Left lobe of liver (tissue), 2 donors: ENCODE results near the gene PXK. TPM values are rescaled to one million over a fixed set of nuclear protein-coding genes. Genes with fewer than 3 reads are reported as not detected.
"Not testable (repeated sequence)": the region's sequence is repeated elsewhere in the genome, so short reads cannot be mapped to it uniquely, and the experiment has no call there.

Experiments used
- ATAC-seq: fragments of 200-7000 bp; cut with Tn5 transposase; one replicate; pipeline ENCODE4 v1.9.1; 2020; ENCODE audit warnings: mild to moderate bottlenecking, moderate library complexity
- DNase-seq: peaks from one replicate; pipeline ENCODE4 v3.0.0-alpha.2; 2020; ENCODE audit warnings: low spot score
- total RNA-seq: library from RNA; stranded (reverse); gene quantifications from one replicate; pipeline ENCODE4 v1.2.1, GENCODE V29; 2021
- donor health status: DM: no; HTN: no; CAD: no; lungs with moderate emphysema.
- donor health status: DM: no; HTN: yes; CAD: no.

The PXK gene
- total RNA-seq, 1 donor from 2014 or later: 7.5 TPM

GRCh38 chr3:58322793-58323192 lies 9.9 kb upstream of the PXK start:
- DNase-seq (no peak), ATAC-seq (peak; percentile 75)

- DNase-seq (no peak), ATAC-seq (no peak)
Measured at GRCh38 chr3:58323529-58324390, 8.9 kb upstream of the PXK start.

- DNase-seq (no peak), ATAC-seq (no peak)
Measured at GRCh38 chr3:58324391-58325390, 8.0 kb upstream of the PXK start.

- no peak for DNase-seq
Measured at GRCh38 chr3:58325525-58325992, 7.1 kb upstream of the PXK start.

GRCh38 chr3:58326267-58326900 lies 6.3 kb upstream of the PXK start:
- no peak for ATAC-seq
- DNase-seq: no peak

More at GRCh38 chr3:58325525-58325992, 7.1 kb upstream of the PXK start:
- ATAC-seq: peak; percentile 67

GRCh38 chr3:58329150-58329921 lies 3.4 kb upstream of the PXK start:
- DNase-seq (no peak), ATAC-seq (no peak)

- DNase-seq: no peak
- no peak for ATAC-seq
Measured at GRCh38 chr3:58329922-58330413, 2.7 kb upstream of the PXK start.

GRCh38 chr3:58331593-58332152 lies 1.0 kb upstream of the PXK start:
- ATAC-seq (no peak), DNase-seq (no peak)

- ATAC-seq (peak; percentile 50), DNase-seq (peak; percentile 52)
Measured at GRCh38 chr3:58333206-58334012, 717 bp downstream of the PXK start.

GRCh38 chr3:58334013-58334321 lies 1.3 kb downstream of the PXK start:
- DNase-seq (no peak), ATAC-seq (no peak)

- DNase-seq (no peak), ATAC-seq (no peak)
Measured at GRCh38 chr3:58334506-58334884, 1.8 kb downstream of the PXK start.

GRCh38 chr3:58335652-58335947 lies 2.9 kb downstream of the PXK start:
- no peak for ATAC-seq
- no peak for DNase-seq

GRCh38 chr3:58336135-58336882 lies 3.6 kb downstream of the PXK start:
- ATAC-seq (no peak), DNase-seq (no peak)

- ATAC-seq (no peak), DNase-seq (no peak)
Measured at GRCh38 chr3:58337190-58337589, 4.5 kb downstream of the PXK start.

- not testable (repeated sequence) for DNase-seq, ATAC-seq
Measured at GRCh38 chr3:58339146-58339545, 6.5 kb downstream of the PXK start.

- no peak for ATAC-seq
- no peak for DNase-seq
Measured at GRCh38 chr3:58340594-58341244, 8.0 kb downstream of the PXK start.

GRCh38 chr3:58341376-58341775 lies 8.7 kb downstream of the PXK start:
- ATAC-seq: no peak
- DNase-seq: no peak

- DNase-seq: peak; percentile 58
- ATAC-seq: peak; percentile 99
Measured at GRCh38 chr3:58342676-58343075, 10.0 kb downstream of the PXK start.
